Stomach (tissue), 4 donors: ENCODE results near the gene CMIP.

Source experiments
- CTCF ChIP-seq, 7 experiments: fragments of 450-650 bp in 4 of 7; fragments of 200-600 bp in 3 of 7; sonication (generic) in 3 of 7; IDR thresholded peaks; one replicate each; pipeline ENCODE4 v1.5.1; 2016 to 2019; ENCODE audit warnings: antibody characterized with exemption in 7 of 7, control low read depth in 2 of 7, mild to moderate bottlenecking in 1 of 7
- EP300 ChIP-seq: sonication (generic); formaldehyde crosslinking; IDR thresholded peaks from one replicate; pipeline ENCODE4 v1.6.1; 2017; ENCODE audit warnings: antibody characterized with exemption
- POLR2A ChIP-seq, 4 donors: fragments of 450-650 bp; IDR thresholded peaks; one replicate each; pipeline ENCODE4 v1.6.1; 2016; ENCODE audit warnings: antibody characterized with exemption in 4 of 4, control low read depth in 2 of 4, mild to moderate bottlenecking in 1 of 4, moderate library complexity in 1 of 4

- TF ChIP-seq CTCF (IDR thresholded peaks at IDR 0.05), result no peak
- TF ChIP-seq EP300, result no peak
- TF ChIP-seq POLR2A (IDR thresholded peaks at IDR 0.05), result no peak
Measured at GRCh38 chr16:81431554-81432353, 12.9 kb upstream of the CMIP start.
